Renal cortex interstitium (tissue), 11 donors: Measurements from ENCODE around the gene BRME1. TPM values are rescaled to one million over a fixed set of nuclear protein-coding genes. Genes with fewer than 3 reads are reported as not detected.
A peak's percentile ranks its signal among the peaks of the same experiment; 100 is the strongest.

ENCODE experiments used
- DNase-seq, 11 donors: peaks; one replicate each; pipeline ENCODE4 v3.0.0-alpha.2; 2013; ENCODE audit warnings: low read depth in 9 of 11, low spot score in 4 of 11; ENCODE audit errors: extremely low read depth in 1 of 11
- polyA plus RNA-seq, 3 donors: library from polyadenylated mRNA; unstranded; fragments of 120-200 nt; gene quantifications; one replicate each; pipeline ENCODE4 v1.2.1, GENCODE V29; 2013; ENCODE audit not compliant: insufficient read length in 3 of 3

The BRME1 gene
- polyA plus RNA-seq, 3 donors = 4.3 to 7.3 (median 7.2) TPM

DNA sequence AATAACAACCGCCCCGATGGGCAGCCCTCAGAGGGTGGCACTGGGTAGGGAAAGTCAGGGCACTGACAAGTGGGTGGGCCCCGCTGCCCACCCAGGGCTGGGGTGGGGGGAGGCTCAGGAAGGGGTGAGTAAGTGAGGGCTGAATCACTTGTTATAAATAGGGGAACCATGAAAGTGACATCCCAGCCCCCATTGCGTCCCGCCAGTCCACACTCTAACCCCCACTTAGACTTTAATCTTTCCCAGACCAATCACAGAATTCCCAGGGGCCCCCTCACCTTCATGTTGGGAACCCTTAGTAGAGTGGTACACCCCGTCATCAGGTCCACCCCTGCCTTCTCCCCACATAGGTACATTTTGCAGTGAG lies 66.0 kb downstream of the BRME1 start:
- no peak for DNase-seq

- peak in 1 of 11 donors; percentile 58 for DNase-seq
Observed at GRCh38 chr19:13839130-13839937, 66.6 kb downstream of the BRME1 start.

- no peak for DNase-seq
Observed at GRCh38 chr19:13838435-13839129, 67.3 kb downstream of the BRME1 start.

GRCh38 chr19:13835791-13836723 lies 69.9 kb downstream of the BRME1 start:
- no peak for DNase-seq

- no peak for DNase-seq
Observed at GRCh38 chr19:13834244-13835069, 71.5 kb downstream of the BRME1 start.

DNA sequence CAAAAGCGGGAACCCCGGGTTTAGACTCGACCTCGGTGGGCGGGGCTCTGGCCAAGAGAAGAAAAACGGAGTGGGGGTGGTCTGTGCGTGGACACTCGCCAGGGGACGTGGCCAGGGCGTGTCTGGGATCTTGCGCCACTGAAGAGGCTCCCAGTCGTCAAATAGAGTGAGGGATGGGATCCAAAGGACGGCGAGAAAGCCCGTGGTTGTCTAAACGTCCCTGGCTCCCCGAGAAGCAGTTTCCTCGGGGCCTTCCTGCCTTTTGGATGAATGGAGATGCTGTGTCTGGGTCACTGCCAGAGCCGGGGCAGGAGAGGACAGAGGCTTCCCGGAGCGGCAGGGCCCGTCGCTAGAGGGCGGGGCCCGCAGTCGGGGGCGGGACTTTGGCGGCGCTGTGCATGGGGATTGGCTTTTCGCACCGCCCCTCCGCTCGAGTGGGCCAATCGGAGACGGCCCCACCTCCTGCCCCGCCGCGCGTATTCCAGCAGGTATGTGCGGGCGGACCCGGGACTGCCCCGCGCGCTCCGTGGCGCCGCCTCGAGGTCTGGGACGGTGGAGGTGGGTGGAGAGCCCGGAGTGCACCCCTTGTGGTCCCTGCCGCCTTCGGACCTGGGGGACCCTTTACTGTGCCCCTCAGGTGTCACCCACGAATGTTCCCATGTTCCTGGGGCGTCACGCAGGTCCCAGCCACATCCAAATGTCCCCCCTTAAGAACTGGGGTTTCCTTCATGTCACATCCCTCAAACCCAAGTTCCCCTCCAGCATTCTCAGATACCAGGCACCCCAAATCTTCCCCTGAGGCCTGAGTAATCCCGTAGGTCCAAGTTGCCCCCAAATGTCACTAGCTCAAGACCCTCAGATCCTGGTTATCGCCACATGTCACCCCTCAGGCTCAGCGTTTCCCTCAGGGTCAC lies 72.3 kb downstream of the BRME1 start:
- peak in 7 of 11 donors; percentile 79 to 89 (median 84) for DNase-seq

Other genes starting within 250 kb of the BRME1 start
- gene MRI1, start 141.6 kb downstream of the BRME1 start, polyA plus RNA-seq = 10 to 100 TPM; 21.7 to 42.0 (median 29.6) TPM
- gene C19orf53, start 131.7 kb downstream of the BRME1 start, polyA plus RNA-seq = 100 to 1,000 TPM; 101 to 128 (median 117) TPM
- 10 to 100 TPM in 1 of 3 donors, 1 to 10 TPM in 2; 6.6 to 11.1 (median 9.8) TPM for gene ZSWIM4, start 110.7 kb downstream of the BRME1 start, polyA plus RNA-seq
- gene NANOS3, start 29.0 kb downstream of the BRME1 start, polyA plus RNA-seq = 1 to 10 TPM in 2 of 3 donors, under 1 TPM in 1; 0.79 to 1.8 (median 1.3) TPM
- gene CC2D1A, start 84 bp upstream of the BRME1 start, polyA plus RNA-seq = 10 to 100 TPM; 20.6 to 38.9 (median 29.1) TPM
- gene PODNL1, start 32.3 kb upstream of the BRME1 start, polyA plus RNA-seq = 1 to 10 TPM; 1.2 to 1.5 (median 1.2) TPM
- gene DCAF15, start 46.4 kb upstream of the BRME1 start, polyA plus RNA-seq = 10 to 100 TPM; 25.7 to 37.5 (median 35.7) TPM
- gene RFX1, start 100.2 kb upstream of the BRME1 start, polyA plus RNA-seq = 10 to 100 TPM in 2 of 3 donors, 1 to 10 TPM in 1; 9.1 to 17.7 (median 14.8) TPM
- not detected for gene RLN3, start 122.0 kb upstream of the BRME1 start, polyA plus RNA-seq
- 1 to 10 TPM; 4.6 to 7.3 (median 6.4) TPM for gene IL27RA, start 125.6 kb upstream of the BRME1 start, polyA plus RNA-seq
- gene PALM3, start 156.0 kb upstream of the BRME1 start, polyA plus RNA-seq = 10 to 100 TPM; 16.3 to 31.4 (median 20.1) TPM
- gene MISP3, start 166.7 kb upstream of the BRME1 start, polyA plus RNA-seq = 1 to 10 TPM; 5.1 to 8.4 (median 7.6) TPM
- under 1 TPM in 1 of 3 donors, not detected in 2; 0.11 TPM for gene C19orf67, start 179.7 kb upstream of the BRME1 start, polyA plus RNA-seq
- 10 to 100 TPM; 28.2 to 62.2 (median 45.2) TPM for gene SAMD1, start 184.6 kb upstream of the BRME1 start, polyA plus RNA-seq
- 100 to 1,000 TPM in 1 of 3 donors, 10 to 100 TPM in 2; 90.2 to 104 (median 92.6) TPM for gene PRKACA, start 211.6 kb upstream of the BRME1 start, polyA plus RNA-seq
- 10 to 100 TPM; 15.5 to 23.0 (median 20.0) TPM for gene ASF1B, start 230.5 kb upstream of the BRME1 start, polyA plus RNA-seq